ENCODE measurements around the gene NSG1. TPM values are rescaled to one million over a fixed set of nuclear protein-coding genes. Genes with fewer than 3 reads are reported as not detected.

The NSG1 gene
- total and polyA plus RNA-seq, 8 donors: 1.2 to 13.6 (median 4.1) TPM; not detected in 1

- H3K4me1 ChIP-seq: peaks cover 20 to 34% (median 28%) of the 10 kb centered on the region in 4 donors
- H3K4me3 ChIP-seq: peak overlapping the region; percentile 39 to 61 (median 53)
- WGBS, 5 donors: 3 to 4% (median 3%) methylated on average over 20 to 38 of the region's 38 CpGs
- H3K27ac ChIP-seq: no peak overlapping the region
- TF ChIP-seq POLR2AphosphoS5 (IDR thresholded peaks at IDR 0.05): no peak
- no peak for TF ChIP-seq POLR2A (IDR thresholded peaks at IDR 0.05)
- TF ChIP-seq, protein P1, sequence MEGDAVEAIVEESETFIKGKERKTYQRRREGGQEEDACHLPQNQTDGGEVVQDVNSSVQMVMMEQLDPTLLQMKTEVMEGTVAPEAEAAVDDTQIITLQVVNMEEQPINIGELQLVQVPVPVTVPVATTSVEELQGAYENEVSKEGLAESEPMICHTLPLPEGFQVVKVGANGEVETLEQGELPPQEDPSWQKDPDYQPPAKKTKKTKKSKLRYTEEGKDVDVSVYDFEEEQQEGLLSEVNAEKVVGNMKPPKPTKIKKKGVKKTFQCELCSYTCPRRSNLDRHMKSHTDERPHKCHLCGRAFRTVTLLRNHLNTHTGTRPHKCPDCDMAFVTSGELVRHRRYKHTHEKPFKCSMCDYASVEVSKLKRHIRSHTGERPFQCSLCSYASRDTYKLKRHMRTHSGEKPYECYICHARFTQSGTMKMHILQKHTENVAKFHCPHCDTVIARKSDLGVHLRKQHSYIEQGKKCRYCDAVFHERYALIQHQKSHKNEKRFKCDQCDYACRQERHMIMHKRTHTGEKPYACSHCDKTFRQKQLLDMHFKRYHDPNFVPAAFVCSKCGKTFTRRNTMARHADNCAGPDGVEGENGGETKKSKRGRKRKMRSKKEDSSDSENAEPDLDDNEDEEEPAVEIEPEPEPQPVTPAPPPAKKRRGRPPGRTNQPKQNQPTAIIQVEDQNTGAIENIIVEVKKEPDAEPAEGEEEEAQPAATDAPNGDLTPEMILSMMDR (IDR thresholded peaks at IDR 0.05): no peak
- no peak for TF ChIP-seq EP300 (IDR thresholded peaks at IDR 0.05)
- intact Hi-C loops (cut with DNase I; ENCODE audit: low total_unique reads): no loop called here
- DNase-seq: no peak
- peaks cover 21 to 87% (median 43%) of the 10 kb centered on the region in 3 donors for H3K27me3 ChIP-seq
- H3K9me3 ChIP-seq: no peaks in the 10 kb centered on the region
- H3K36me3 ChIP-seq: no peaks in the 10 kb centered on the region
Measured at GRCh38 chr4:4385729-4386295, 1.1 kb upstream of the NSG1 start.

GRCh38 chr4:4386296-4386735 lies 586 bp upstream of the NSG1 start:
- Histone ChIP-seq H3K27ac (peak overlapping the region in 1 of 5 donors; percentile 14), H3K4me1 (peaks cover 20 to 34% (median 28%) of the 10 kb centered on the region in 4 donors), H3K36me3 (no peaks in the 10 kb centered on the region), H3K4me3 (peak overlapping the region; percentile 39 to 61 (median 53)), H3K9me3 (no peaks in the 10 kb centered on the region), H3K27me3 (peaks cover 21 to 92% (median 43%) of the 10 kb centered on the region in 3 donors)
- peak in 1 of 2 donors; percentile 72 for DNase-seq
- intact Hi-C loops (cut with DNase I; ENCODE audit: low total_unique reads): no loop called here
- TF ChIP-seq POLR2A (IDR thresholded peaks at IDR 0.05): no peak
- no peak for TF ChIP-seq POLR2AphosphoS5 (IDR thresholded peaks at IDR 0.05)
- TF ChIP-seq EP300 (IDR thresholded peaks at IDR 0.05): no peak
- TF ChIP-seq, protein P1 (IDR thresholded peaks at IDR 0.05): no peak
- WGBS, 5 donors: 1 to 3% (median 1%) methylated on average over 34 to 36 of the region's 36 CpGs

- peak overlapping the region; percentile 39 to 61 (median 53) for H3K4me3 ChIP-seq
- no peak overlapping the region for H3K27ac ChIP-seq
- 1 to 5% (median 3%) methylated on average over 30 to 62 of the region's 62 CpGs for WGBS, 5 donors
- TF ChIP-seq POLR2A (IDR thresholded peaks at IDR 0.05): no peak
- no peak for TF ChIP-seq POLR2AphosphoS5 (IDR thresholded peaks at IDR 0.05)
- TF ChIP-seq EP300 (IDR thresholded peaks at IDR 0.05): no peak
- TF ChIP-seq, protein P1 (IDR thresholded peaks at IDR 0.05): no peak
- peaks cover 20 to 34% (median 28%) of the 10 kb centered on the region in 4 donors for H3K4me1 ChIP-seq
- H3K36me3 ChIP-seq: no peaks in the 10 kb centered on the region
- no peaks in the 10 kb centered on the region for H3K9me3 ChIP-seq
- peaks cover 21 to 98% (median 46%) of the 10 kb centered on the region in 3 donors for H3K27me3 ChIP-seq
- peak in 1 of 2 donors; percentile 43 for DNase-seq
- intact Hi-C loops (cut with DNase I; ENCODE audit: low total_unique reads): no loop called here
Measured at GRCh38 chr4:4387531-4388310, 819 bp downstream of the NSG1 start.

- Histone ChIP-seq H3K36me3 (no peaks in the 10 kb centered on the region), H3K4me1 (peaks cover 20 to 34% (median 28%) of the 10 kb centered on the region in 4 donors), H3K27ac (no peak overlapping the region), H3K27me3 (peaks cover 21 to 98% (median 46%) of the 10 kb centered on the region in 3 donors), H3K9me3 (no peaks in the 10 kb centered on the region), H3K4me3 (peak overlapping the region in 2 of 4 donors; percentile 60 to 61)
- intact Hi-C loops (cut with DNase I; ENCODE audit: low total_unique reads): no loop called here
- WGBS, 5 donors: 32 to 48% (median 46%) methylated on average over 8 of the region's 8 CpGs
- no peak for DNase-seq
- TF ChIP-seq, protein P1 (IDR thresholded peaks at IDR 0.05): no peak
- TF ChIP-seq POLR2AphosphoS5 (IDR thresholded peaks at IDR 0.05): no peak
- no peak for TF ChIP-seq POLR2A (IDR thresholded peaks at IDR 0.05)
- no peak for TF ChIP-seq EP300 (IDR thresholded peaks at IDR 0.05)
Measured at GRCh38 chr4:4388311-4388790, 1.4 kb downstream of the NSG1 start.
